ENCODE data around the gene GNE.

GNE gene

GRCh38 chr9:36278243-36278642 is 20.0 kb upstream of the GNE start:
- no peak overlapping the region for H3K27ac ChIP-seq (ENCODE audit: low read depth, low read length, poor library complexity, severe bottlenecking)
- no peaks in the 10 kb centered on the region for H3K36me3 ChIP-seq (ENCODE audit: insufficient read depth, low read length)
- no peaks in the 10 kb centered on the region for H3K79me2 ChIP-seq (ENCODE audit: insufficient read depth, low read length)
- H2AFZ ChIP-seq (ENCODE audit: low read length): no peak overlapping the region
- H3K4me3 ChIP-seq (ENCODE audit: low read depth, low read length, poor library complexity, severe bottlenecking): no peak overlapping the region
- no peak overlapping the region for H3K9ac ChIP-seq (ENCODE audit: low read length)
- H3F3A ChIP-seq (ENCODE audit: insufficient read depth, low read length): no peaks in the 10 kb centered on the region
- no peaks in the 10 kb centered on the region for H4K20me1 ChIP-seq (ENCODE audit: insufficient read depth, low read length)
- TF ChIP-seq, protein P1, sequence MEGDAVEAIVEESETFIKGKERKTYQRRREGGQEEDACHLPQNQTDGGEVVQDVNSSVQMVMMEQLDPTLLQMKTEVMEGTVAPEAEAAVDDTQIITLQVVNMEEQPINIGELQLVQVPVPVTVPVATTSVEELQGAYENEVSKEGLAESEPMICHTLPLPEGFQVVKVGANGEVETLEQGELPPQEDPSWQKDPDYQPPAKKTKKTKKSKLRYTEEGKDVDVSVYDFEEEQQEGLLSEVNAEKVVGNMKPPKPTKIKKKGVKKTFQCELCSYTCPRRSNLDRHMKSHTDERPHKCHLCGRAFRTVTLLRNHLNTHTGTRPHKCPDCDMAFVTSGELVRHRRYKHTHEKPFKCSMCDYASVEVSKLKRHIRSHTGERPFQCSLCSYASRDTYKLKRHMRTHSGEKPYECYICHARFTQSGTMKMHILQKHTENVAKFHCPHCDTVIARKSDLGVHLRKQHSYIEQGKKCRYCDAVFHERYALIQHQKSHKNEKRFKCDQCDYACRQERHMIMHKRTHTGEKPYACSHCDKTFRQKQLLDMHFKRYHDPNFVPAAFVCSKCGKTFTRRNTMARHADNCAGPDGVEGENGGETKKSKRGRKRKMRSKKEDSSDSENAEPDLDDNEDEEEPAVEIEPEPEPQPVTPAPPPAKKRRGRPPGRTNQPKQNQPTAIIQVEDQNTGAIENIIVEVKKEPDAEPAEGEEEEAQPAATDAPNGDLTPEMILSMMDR (IDR thresholded peaks at IDR 0.05; ENCODE audit: low read length): no peak
- no peak for TF ChIP-seq EZH2 (IDR thresholded peaks at IDR 0.05; ENCODE audit: borderline replicate concordance, low read length)
- no peak overlapping the region for H3K4me2 ChIP-seq (ENCODE audit: low read length)
- H3K9me2 ChIP-seq (ENCODE audit: low read depth, low read length): no peaks in the 10 kb centered on the region
- H3K4me1 ChIP-seq (ENCODE audit: insufficient read depth, low read length, severe bottlenecking): no peaks in the 10 kb centered on the region
- H3K9me3 ChIP-seq (ENCODE audit: low read length): no peaks in the 10 kb centered on the region
- no peaks in the 10 kb centered on the region for H3K27me3 ChIP-seq (ENCODE audit: insufficient read depth, low read length)

GRCh38 chr9:36276781-36277181 is 18.5 kb upstream of the GNE start:
- Histone ChIP-seq H3K9ac (ENCODE audit: low read length) (no peak overlapping the region), H3K4me2 (ENCODE audit: low read length) (no peak overlapping the region), H3K4me3 (ENCODE audit: low read depth, low read length, poor library complexity, severe bottlenecking) (no peak overlapping the region), H3F3A (ENCODE audit: insufficient read depth, low read length) (no peaks in the 10 kb centered on the region), H2AFZ (ENCODE audit: low read length) (no peak overlapping the region), H3K79me2 (ENCODE audit: insufficient read depth, low read length) (no peaks in the 10 kb centered on the region), H3K9me2 (ENCODE audit: low read depth, low read length) (no peaks in the 10 kb centered on the region), H3K27me3 (ENCODE audit: insufficient read depth, low read length) (no peaks in the 10 kb centered on the region), H4K20me1 (ENCODE audit: insufficient read depth, low read length) (no peaks in the 10 kb centered on the region), H3K36me3 (ENCODE audit: insufficient read depth, low read length) (no peaks in the 10 kb centered on the region), H3K9me3 (ENCODE audit: low read length) (no peaks in the 10 kb centered on the region), H3K27ac (ENCODE audit: low read depth, low read length, poor library complexity, severe bottlenecking) (no peak overlapping the region), H3K4me1 (ENCODE audit: insufficient read depth, low read length, severe bottlenecking) (no peaks in the 10 kb centered on the region)
- TF ChIP-seq, protein P1 (IDR thresholded peaks at IDR 0.05; ENCODE audit: low read length): no peak
- no peak for TF ChIP-seq EZH2 (IDR thresholded peaks at IDR 0.05; ENCODE audit: borderline replicate concordance, low read length)

GRCh38 chr9:36276254-36276653 is 18.0 kb upstream of the GNE start:
- Histone ChIP-seq H3K9me3 (ENCODE audit: low read length) (no peaks in the 10 kb centered on the region), H2AFZ (ENCODE audit: low read length) (no peak overlapping the region), H3K9me2 (ENCODE audit: low read depth, low read length) (no peaks in the 10 kb centered on the region), H3K9ac (ENCODE audit: low read length) (no peak overlapping the region), H3K79me2 (ENCODE audit: insufficient read depth, low read length) (no peaks in the 10 kb centered on the region), H3K4me2 (ENCODE audit: low read length) (no peak overlapping the region), H3K27ac (ENCODE audit: low read depth, low read length, poor library complexity, severe bottlenecking) (no peak overlapping the region), H3K4me1 (ENCODE audit: insufficient read depth, low read length, severe bottlenecking) (no peaks in the 10 kb centered on the region), H3K36me3 (ENCODE audit: insufficient read depth, low read length) (no peaks in the 10 kb centered on the region), H3K4me3 (ENCODE audit: low read depth, low read length, poor library complexity, severe bottlenecking) (no peak overlapping the region), H3K27me3 (ENCODE audit: insufficient read depth, low read length) (no peaks in the 10 kb centered on the region), H3F3A (ENCODE audit: insufficient read depth, low read length) (no peaks in the 10 kb centered on the region), H4K20me1 (ENCODE audit: insufficient read depth, low read length) (no peaks in the 10 kb centered on the region)
- no peak for TF ChIP-seq EZH2 (IDR thresholded peaks at IDR 0.05; ENCODE audit: borderline replicate concordance, low read length)
- TF ChIP-seq, protein P1 (IDR thresholded peaks at IDR 0.05; ENCODE audit: low read length): no peak

Measured in OCI-LY1 (cell line).